Gastroesophageal sphincter (tissue), 4 donors: ENCODE results near the gene ALB. TPM values are rescaled to one million over a fixed set of nuclear protein-coding genes. Genes with fewer than 3 reads are reported as not detected.

ENCODE experiments used
- ATAC-seq: fragments of 150-250 bp; one replicate; pipeline ENCODE4 v1.9.1; 2016; ENCODE audit warnings: mild to moderate bottlenecking, moderate library complexity
- H3K27ac ChIP-seq, 4 donors: fragments of 200-600 bp; sonication (generic) in 3 of 4; 1 replicate in 3 of 4; 2 replicates in 1 of 4; pipeline ENCODE4 v1.5.1; 2016 to 2019
- H3K27me3 ChIP-seq: fragments of 200-600 bp; sonication (generic); one replicate; pipeline ENCODE4 v1.5.1; 2019
- H3K36me3 ChIP-seq, 2 donors: fragments of 200-600 bp; sonication (generic); one replicate each; pipeline ENCODE4 v1.5.1; 2019; ENCODE audit warnings: control low read depth in 1 of 2
- H3K4me1 ChIP-seq, 3 donors: fragments of 200-600 bp; sonication (generic); 1 replicate in 2 of 3; 2 replicates in 1 of 3; pipeline ENCODE4 v1.5.1; 2016 to 2019; ENCODE audit warnings: control low read depth in 2 of 3
- H3K4me3 ChIP-seq, 2 donors: fragments of 200-600 bp; sonication (generic); one replicate each; pipeline ENCODE4 v1.5.1; 2019; ENCODE audit warnings: mild to moderate bottlenecking in 1 of 2, moderate library complexity in 1 of 2
- H3K9me3 ChIP-seq, 3 donors: fragments of 200-600 bp; sonication (generic); one replicate each; pipeline ENCODE4 v1.5.1; 2017 to 2019; ENCODE audit warnings: control low read depth in 2 of 3
- EP300 ChIP-seq: sonication (generic); formaldehyde crosslinking; IDR thresholded peaks from one replicate; pipeline ENCODE4 v1.6.1; 2017; ENCODE audit warnings: antibody characterized with exemption, mild to moderate bottlenecking
- POLR2A ChIP-seq, 2 donors: fragments of 450-650 bp; IDR thresholded peaks; one replicate each; pipeline ENCODE4 v1.6.1; 2017; ENCODE audit warnings: antibody characterized with exemption in 2 of 2, mild to moderate bottlenecking in 2 of 2, moderate library complexity in 1 of 2
- POLR2AphosphoS5 ChIP-seq: sonication (generic); formaldehyde crosslinking; IDR thresholded peaks from one replicate; pipeline ENCODE4 v1.6.1; 2017; ENCODE audit warnings: antibody characterized with exemption
- WGBS, 2 donors: methylation state at CpG; one replicate each; pipeline ENCODE4 v1.1.5; 2018; ENCODE audit warnings: low coverage in 1 of 2; 5-methylcytosine and 5-hydroxymethylcytosine counted together
- total RNA-seq, 4 donors: library from RNA; depleted of rRNA; stranded (reverse); fragments of >200 nt; gene quantifications; one replicate each; pipeline ENCODE4 v1.1.0, GENCODE V29; 2016
- TF ChIP-seq, protein P1 (sequence below), 4 experiments: fragments of 200-600 bp in 2 of 4; fragments of 450-650 bp in 2 of 4; sonication (generic) in 1 of 4; IDR thresholded peaks; one replicate each; pipeline ENCODE4 v1.5.1; 2017 to 2019; ENCODE audit warnings: antibody characterized with exemption in 4 of 4, mild to moderate bottlenecking in 2 of 4, moderate library complexity in 2 of 4

ALB gene
- total RNA-seq, 4 donors from 2014 or later: 0.27 to 0.47 (median 0.40) TPM; not detected in 1

DNA sequence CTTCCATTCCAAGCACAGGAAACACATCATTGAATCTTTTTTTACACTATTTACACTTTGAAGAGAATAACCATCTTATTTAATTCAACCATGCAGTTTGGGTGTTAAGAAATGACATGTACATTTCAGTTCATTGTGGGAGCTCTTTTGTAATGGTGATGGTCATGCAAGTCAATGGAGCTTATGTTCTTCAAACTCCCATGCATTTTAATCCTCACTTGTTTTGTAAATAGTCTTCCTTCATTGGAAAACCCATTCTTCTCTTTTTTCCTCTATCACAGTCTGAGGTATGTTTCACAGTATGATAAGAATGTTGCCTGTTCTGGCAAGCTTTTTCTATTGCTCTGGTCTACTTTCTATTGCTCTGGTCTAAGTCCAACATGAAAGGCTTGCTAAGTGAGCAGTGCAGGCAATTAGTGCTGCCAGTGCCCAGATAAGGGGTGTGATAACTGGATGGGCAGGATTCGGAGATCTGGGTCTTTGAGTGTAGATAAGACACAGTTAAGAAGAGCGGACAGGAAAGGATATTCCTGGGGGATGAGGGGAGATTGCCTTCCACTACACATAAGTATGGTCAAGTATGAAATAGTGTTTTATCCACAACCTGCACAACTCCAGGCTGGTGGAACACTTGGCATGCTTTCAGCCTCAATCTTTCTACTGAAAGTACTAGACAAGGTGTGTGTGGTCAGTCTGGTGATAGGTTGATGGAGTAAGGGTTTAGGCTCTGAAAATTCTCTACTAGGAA lies 49.0 kb downstream of the ALB start:
- no peak for ATAC-seq
- H3K9me3 ChIP-seq: no peaks in the 10 kb centered on the region
- 52 to 83% methylated on average over 1 to 2 of the region's 2 CpGs for WGBS, 2 donors
- no peaks in the 10 kb centered on the region for H3K36me3 ChIP-seq
- H3K27me3 ChIP-seq: no peaks in the 10 kb centered on the region
- TF ChIP-seq POLR2A (IDR thresholded peaks at IDR 0.05) (no peak), EP300 (no peak), POLR2AphosphoS5 (no peak)
- TF ChIP-seq, protein P1, sequence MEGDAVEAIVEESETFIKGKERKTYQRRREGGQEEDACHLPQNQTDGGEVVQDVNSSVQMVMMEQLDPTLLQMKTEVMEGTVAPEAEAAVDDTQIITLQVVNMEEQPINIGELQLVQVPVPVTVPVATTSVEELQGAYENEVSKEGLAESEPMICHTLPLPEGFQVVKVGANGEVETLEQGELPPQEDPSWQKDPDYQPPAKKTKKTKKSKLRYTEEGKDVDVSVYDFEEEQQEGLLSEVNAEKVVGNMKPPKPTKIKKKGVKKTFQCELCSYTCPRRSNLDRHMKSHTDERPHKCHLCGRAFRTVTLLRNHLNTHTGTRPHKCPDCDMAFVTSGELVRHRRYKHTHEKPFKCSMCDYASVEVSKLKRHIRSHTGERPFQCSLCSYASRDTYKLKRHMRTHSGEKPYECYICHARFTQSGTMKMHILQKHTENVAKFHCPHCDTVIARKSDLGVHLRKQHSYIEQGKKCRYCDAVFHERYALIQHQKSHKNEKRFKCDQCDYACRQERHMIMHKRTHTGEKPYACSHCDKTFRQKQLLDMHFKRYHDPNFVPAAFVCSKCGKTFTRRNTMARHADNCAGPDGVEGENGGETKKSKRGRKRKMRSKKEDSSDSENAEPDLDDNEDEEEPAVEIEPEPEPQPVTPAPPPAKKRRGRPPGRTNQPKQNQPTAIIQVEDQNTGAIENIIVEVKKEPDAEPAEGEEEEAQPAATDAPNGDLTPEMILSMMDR (IDR thresholded peaks at IDR 0.05): no peak
- no peak overlapping the region for H3K27ac ChIP-seq
- H3K4me3 ChIP-seq: no peak overlapping the region
- H3K4me1 ChIP-seq: no peaks in the 10 kb centered on the region

DNA sequence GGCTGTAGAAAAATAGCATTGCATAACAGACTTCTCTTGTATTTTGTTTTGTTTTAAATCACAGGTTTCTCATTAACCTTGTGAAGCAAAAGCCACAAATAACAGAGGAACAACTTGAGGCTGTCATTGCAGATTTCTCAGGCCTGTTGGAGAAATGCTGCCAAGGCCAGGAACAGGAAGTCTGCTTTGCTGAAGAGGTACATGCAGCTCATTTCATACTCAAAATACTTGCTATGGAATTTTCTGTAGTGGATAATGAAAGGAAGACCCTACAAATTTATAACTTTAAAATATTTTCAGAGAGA lies 49.6 kb downstream of the ALB start:
- TF ChIP-seq POLR2A (IDR thresholded peaks at IDR 0.05) (no peak), POLR2AphosphoS5 (no peak), EP300 (no peak)
- TF ChIP-seq, protein P1 (IDR thresholded peaks at IDR 0.05): no peak
- ATAC-seq: no peak
- H3K27ac ChIP-seq: no peak overlapping the region

DNA sequence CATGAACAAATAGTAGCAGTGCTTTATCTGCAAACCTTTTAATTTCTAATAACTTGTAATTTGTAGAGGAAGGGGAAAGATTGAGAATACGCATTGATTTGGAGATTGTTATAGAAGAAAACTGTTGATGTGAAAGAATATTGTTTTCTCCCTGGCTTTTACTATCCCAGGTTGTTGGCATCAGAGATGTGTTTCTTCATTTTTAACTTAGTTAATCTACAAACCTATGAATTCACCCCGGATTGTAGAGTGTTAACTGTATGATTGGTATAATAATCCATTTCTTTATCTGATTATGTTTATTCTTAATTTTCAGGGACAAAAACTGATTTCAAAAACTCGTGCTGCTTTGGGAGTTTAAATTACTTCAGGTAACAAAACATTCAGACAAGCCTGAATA lies 50.8 kb downstream of the ALB start:
- TF ChIP-seq POLR2AphosphoS5 (no peak), POLR2A (IDR thresholded peaks at IDR 0.05) (no peak)
- H3K4me1 ChIP-seq: no peaks in the 10 kb centered on the region
- H3K9me3 ChIP-seq: no peaks in the 10 kb centered on the region
- H3K27me3 ChIP-seq: no peaks in the 10 kb centered on the region
- H3K36me3 ChIP-seq: no peaks in the 10 kb centered on the region
- 84 to 94% methylated on average over 3 of the region's 3 CpGs for WGBS, 2 donors
- no peak for ATAC-seq
- no peak overlapping the region for H3K4me3 ChIP-seq
- no peak overlapping the region for H3K27ac ChIP-seq

More for the DNA sequence above, 49.6 kb downstream of the ALB start:
- no peaks in the 10 kb centered on the region for H3K36me3 ChIP-seq
- no peaks in the 10 kb centered on the region for H3K9me3 ChIP-seq
- H3K4me1 ChIP-seq: no peaks in the 10 kb centered on the region
- no peaks in the 10 kb centered on the region for H3K27me3 ChIP-seq
- no peak overlapping the region for H3K4me3 ChIP-seq

DNA sequence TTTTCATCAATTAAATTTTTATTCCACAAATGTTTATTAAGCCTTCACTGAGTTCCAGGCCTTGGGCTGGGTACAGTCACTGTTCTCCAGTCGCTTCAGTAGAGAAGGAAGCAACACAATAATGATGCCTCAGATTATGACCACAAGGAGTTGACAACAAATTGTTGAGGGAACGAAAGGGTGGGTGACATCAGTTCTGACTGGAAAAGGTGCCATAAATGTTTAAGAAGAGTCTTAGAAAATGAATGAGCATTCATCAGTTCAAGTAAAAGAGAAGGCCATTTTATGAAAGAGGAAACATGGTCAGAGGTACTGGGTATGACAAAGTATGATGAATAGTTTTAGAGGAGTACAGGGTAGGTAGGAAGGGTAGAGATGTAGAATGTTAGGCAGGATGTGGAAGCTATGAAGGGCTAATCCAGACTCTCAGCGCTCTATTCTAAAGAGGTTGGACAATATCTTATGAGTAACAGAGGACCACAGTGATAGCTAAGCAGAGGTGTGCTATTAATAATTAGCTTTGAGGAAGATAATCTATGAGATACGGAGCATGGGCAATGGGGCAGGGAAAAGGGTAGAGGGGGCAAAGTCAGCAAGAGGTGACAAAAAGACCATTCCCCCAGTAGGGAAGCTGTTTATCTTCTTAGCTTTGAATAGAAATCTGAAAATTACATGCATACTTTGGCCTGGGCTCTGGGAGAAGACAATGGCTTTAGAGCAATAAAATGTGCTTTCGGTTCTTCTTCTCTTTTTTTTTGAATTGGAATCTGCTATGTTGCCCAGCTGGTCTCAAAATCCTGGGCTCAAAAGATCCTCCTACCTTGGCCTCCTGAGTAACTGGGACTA lies 52.3 kb downstream of the ALB start:
- no peak overlapping the region for H3K4me3 ChIP-seq
- no peak overlapping the region for H3K27ac ChIP-seq
- no peaks in the 10 kb centered on the region for H3K9me3 ChIP-seq
- no peak for ATAC-seq
- TF ChIP-seq EP300: no peak
- TF ChIP-seq, protein P1 (IDR thresholded peaks at IDR 0.05): no peak
- H3K4me1 ChIP-seq: no peaks in the 10 kb centered on the region
- H3K36me3 ChIP-seq: no peaks in the 10 kb centered on the region
- WGBS, 2 donors: 81 to 87% methylated on average over 4 to 5 of the region's 5 CpGs
- no peaks in the 10 kb centered on the region for H3K27me3 ChIP-seq

DNA sequence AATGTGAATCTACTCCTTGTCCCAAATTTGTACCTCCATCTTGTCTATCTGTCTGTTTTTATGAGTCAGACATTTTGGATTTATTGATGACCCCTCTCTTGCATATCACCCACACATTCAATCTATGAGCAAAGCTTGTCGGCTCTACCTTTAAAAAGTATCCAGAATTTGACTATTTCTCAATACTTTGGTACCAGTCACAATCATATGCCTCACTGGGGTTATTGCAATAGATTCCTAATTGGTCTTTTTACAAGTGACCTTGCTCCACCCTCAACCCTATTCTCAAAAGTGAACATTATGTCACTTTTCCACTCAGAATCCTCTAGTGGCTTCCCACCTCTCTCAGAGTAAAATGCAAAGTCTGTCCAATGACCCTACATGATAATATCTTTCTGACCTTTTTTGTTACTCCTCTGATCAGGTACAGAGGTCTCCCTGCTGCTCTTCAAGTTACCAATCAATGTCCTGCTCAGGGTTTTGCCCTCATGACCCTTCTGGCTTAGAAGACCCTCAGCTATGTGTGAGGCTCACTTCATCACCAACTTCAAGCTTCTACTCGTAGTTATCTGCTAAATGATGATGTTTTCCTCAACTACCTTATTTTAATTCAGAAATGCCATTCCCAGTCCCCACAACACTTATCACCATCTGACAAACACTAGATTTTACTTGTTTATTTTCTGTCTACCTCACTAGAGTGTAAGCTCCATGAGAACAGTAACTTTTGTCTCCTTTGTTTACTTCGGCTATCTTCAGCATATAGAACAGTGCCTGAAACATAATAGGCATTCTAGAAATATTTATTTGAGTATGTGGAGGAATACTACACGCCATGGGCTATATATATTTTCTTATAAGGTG lies 54.3 kb downstream of the ALB start:
- Histone ChIP-seq H3K27me3 (no peaks in the 10 kb centered on the region), H3K9me3 (no peaks in the 10 kb centered on the region), H3K4me3 (no peak overlapping the region), H3K4me1 (no peaks in the 10 kb centered on the region), H3K27ac (no peak overlapping the region), H3K36me3 (no peaks in the 10 kb centered on the region)
- TF ChIP-seq EP300 (no peak), POLR2A (IDR thresholded peaks at IDR 0.05) (no peak), POLR2AphosphoS5 (no peak)
- TF ChIP-seq, protein P1 (IDR thresholded peaks at IDR 0.05): no peak
- 68 to 74% methylated on average over 4 of the region's 4 CpGs for WGBS, 2 donors
- no peak for ATAC-seq
